Activated T-helper 1 cell treated with anti-CD3 and anti-CD28 coated beads, Interleukin-2, amount 50 U/mL, for 16 hours (primary cell): ENCODE results near the gene RSPRY1.

Experiments
- DNase-seq, 2 donors: peaks; one replicate each; pipeline ENCODE4 v3.0.0-alpha.2; 2020; ENCODE audit warnings: low read depth in 1 of 2, low spot score in 1 of 2

Gene RSPRY1

GRCh38 chr16:57216968-57217367 is 30.8 kb downstream of the RSPRY1 start:
- no peak for DNase-seq

DNA sequence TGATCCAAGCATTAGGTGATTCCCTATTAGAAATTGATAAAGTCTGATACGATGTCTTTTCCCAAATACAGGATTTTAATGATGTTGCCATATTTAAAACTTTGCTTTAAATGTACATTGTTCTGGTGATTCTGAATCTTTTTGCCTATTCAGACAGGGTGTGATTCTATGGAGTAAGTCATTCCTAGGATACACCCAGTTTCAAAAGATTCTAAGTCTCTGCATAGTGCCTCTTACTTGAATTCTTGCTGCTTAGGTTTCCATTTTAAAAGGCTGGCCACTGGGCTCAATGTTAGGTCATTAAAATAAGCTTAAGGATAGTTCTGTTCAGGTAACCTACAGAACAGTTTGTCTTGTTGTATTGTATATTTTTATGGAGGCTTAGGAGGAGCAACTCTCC is 36.9 kb downstream of the RSPRY1 start:
- no peak for DNase-seq

DNA sequence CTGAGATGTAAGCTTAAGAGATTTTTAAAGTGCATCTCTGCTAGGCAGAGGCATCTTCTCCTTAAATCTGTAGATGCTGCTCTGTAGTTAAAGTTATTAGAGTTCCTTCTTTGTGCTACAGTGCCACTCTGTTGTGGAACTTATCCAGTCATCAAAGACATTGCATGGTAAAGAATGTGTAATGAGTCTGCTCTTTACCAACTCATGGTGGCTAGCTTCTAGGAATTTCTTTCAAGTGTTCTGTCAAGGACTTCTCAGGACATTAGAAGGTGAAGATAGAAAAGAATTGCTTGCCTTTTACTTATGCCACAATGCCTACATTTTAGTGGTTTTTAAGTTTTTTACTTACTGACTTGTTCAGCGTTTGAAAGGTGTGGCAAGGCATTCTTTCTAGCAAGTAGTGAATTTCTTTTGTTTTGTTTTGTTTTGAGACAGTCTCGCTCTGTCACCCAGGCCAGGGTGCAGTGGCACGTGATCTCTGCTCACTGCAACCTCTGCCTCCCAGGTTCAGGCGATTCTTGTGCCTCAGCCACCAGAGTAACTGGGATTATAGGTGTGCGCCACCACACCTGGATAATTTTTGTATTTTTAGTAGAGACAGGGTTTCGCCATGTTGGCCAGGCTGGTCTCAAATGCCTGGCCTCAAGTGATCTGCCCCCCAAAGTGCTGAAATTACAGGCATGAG is 38.7 kb downstream of the RSPRY1 start:
- DNase-seq = no peak

DNA sequence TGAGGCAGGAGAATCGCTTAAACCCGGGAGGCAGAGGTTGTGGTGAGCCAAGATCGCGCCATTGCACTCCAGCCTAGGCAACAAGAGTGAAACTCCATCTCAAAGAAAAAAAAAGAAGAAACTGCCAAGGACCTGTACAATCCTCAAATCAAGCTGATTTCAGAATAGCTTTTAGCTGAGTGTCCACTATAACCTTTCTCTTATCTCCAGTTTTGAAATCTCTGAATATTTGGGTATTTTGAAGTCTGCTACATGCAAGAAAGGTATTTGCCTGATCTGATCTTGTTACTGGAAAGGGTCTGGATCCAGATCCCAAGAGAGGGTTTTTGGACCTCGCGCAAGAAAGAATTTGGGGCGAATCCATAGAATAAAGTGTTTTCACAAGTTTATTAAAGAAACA is 39.8 kb downstream of the RSPRY1 start:
- DNase-seq = no peak

GRCh38 chr16:57226701-57227621 is 40.8 kb downstream of the RSPRY1 start:
- no peak for DNase-seq

DNA sequence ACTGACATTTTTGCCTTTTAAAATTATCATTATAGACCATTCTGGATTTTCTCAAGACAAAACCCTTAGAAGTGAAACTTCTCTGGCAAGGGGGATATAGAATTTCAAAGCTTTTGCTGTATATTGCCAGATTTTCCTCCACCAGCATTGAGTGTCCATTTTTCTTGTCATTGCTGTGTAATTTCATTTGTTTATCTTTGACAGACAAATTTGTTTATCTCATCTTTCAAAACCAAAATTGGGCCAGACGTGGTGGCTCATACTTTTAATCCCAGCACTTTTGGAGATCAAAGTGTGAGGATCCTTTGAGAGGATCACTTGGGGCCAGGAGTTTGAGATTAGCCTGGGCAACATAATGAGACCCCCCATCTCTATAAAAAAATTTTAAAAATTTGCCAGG is 43.0 kb downstream of the RSPRY1 start:
- no peak for DNase-seq

DNA sequence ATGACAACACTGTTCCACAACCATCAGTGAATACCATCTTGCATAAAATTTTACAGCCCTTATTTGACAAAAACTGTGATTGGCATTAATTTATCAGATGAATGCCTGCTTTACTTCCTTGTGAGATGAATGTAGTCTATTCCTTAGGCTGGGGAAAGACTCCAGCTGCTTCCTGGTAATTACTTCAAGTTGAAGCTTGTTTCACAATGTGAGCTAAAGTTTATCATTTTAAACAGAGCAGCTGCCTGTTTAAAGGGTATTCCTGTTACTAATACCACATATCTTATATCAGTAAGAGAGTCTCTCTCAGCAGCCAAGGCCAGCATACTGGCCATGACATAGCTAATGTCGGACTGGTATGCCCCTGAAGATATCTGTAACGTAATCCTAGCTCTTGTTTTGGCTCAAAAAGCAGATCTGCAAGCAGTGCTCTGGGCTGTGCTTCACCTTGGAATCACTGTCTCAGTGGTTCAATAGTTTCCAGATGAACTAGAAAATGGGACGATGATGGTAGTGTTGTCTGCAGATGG is 45.8 kb downstream of the RSPRY1 start:
- DNase-seq = no peak

DNA sequence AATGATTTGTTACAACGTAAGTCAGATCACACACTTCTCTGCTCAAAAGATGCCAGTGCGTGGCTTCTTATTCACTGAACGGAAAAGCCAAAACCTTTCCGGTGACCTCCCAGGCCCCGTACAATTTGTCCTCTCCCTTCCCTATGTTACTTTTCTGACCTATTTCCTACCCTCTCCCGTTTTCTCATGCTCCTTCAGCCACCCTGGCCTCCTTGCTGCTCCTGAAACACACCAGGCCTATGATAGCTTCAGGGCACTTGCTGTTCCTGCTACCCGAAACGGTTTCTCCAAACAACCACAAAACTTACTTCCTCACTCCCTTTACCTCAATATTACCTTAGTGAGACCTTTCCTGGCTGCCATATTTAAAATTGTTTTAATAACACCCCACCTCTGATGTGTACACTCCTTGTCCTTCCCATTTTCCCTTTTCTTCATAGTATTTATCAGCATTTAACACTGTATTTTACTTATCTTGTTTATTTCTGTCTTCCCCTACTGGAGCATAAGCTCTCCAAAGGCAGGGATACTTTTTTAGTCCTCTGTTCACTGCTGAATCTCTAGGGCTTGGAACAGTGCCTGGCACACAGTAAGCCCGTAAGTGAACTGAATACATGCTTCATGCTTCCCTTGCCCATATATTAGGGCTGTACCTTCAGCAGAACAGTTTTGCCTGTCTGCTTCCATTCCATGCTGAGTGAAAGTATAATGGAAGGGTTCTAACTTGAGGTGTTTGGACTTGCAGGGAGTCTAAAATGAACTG is 48.0 kb downstream of the RSPRY1 start:
- no peak for DNase-seq

- DNase-seq = no peak
Observed at GRCh38 chr16:57234707-57235092, 48.6 kb downstream of the RSPRY1 start.

DNA sequence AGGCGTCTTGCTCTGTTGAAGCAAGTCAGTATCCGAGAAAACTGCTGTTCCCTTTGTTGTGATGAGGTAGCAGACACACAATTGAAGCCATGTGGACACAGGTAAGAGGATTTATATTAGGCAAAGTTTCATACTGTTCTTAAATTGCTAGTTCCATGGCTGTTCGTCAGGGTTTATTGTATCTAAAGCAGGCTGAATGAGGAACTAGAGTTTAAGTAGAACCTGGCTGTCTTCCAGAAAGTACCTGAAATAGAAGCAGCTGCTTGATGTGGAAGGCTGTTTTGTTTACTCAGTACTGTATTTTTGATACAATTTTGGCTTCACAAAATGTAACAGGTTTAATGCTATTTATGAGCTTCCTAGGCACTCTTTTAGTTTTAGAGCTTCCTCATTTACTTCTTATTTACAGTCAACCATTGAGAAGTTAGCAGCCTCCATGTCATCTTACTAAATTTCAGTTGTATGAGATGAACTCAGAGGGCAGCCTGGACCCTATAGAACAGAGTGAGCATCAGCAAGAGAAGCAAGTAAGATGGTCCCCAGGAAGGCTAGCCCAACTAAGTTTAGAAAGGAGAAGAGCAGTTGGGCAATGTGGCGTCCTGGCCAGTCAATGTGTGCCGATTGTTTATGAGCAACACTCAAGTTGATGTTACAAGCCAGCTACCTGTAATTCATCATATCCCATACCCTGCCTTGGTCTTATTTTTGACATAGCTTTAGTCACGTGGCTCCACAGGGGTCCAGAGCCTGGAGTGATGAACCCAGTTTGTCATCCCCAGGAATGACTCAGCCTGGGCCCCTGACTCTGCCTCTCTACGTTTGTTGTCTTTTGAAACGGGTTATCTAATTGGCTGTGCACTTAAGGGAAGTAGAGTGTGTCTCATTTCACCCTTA is 49.2 kb downstream of the RSPRY1 start:
- DNase-seq = no peak

- DNase-seq = no peak
Observed at GRCh38 chr16:57236022-57236350, 49.9 kb downstream of the RSPRY1 start.

- no peak for DNase-seq
Observed at GRCh38 chr16:57238682-57239081, 52.6 kb downstream of the RSPRY1 start.

DNA sequence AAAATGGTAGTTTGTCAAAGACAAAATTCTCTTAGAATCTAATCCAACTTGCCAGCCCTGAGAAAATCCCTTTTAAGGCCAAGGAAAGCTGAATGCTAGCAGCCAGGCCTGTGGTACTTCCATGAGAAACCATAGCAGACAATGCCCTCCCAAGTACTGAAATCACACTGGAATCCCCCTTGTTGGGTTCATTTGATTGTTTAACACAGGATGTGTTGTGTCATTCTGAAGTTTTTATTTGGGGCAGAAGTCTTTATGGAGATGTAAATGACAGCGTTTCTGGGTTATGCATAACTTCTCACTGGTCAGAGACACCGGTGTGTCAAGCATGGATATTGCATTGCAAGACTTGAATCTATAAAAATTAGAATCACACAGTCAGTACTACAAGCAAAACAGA is 53.0 kb downstream of the RSPRY1 start:
- no peak for DNase-seq

DNA sequence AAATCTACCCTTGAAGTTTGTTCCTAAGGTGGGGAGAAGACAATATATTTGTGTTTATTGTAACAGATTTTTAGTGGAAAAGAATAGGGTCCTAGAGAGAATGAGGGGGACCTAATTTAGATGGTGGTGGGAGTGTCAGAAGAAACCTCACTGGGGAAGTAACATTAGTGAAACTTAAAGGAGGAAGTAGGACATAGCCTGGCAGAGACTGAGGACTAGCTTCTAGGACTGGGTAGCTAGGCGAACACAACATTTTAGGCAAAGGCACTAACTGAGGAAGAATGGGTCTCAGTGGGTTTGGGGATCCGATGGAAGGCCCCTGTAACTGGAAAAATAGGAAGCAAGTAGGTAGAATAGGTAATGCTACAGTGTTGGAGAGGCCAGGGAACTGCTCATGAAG is 54.7 kb downstream of the RSPRY1 start:
- no peak for DNase-seq

GRCh38 chr16:57242650-57243049 is 56.5 kb downstream of the RSPRY1 start:
- DNase-seq = no peak

DNA sequence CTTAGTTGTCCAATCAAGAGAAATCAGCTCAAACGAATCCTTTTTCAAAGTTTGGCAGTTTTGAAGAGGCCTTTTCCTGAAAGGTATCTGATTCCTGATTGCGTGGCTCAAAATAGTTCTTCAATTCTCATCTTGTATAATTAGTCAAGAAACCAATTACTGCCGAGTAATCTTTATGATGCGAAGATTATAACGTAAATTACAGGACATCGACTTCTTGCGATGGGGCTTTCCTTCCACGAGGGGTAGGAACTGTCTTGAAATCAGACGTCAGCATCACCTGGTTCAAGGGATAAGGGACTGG is 58.3 kb downstream of the RSPRY1 start:
- no peak for DNase-seq

- peak; percentile 95 to 96 for DNase-seq
Observed at GRCh38 chr16:57244767-57245471, 58.8 kb downstream of the RSPRY1 start, which contains the start of gene ARL2BP. Gene ARL2BP, plus strand, starts transcription at chr16:57245259. Its CDS starts 109 bp downstream, at chr16:57245368.

- DNase-seq = no peak
Observed at GRCh38 chr16:57245472-57246113, 59.5 kb downstream of the RSPRY1 start.

GRCh38 chr16:57251352-57251751 is 65.2 kb downstream of the RSPRY1 start:
- DNase-seq = no peak
